ENCODE measurements around the gene LIN7C.

The LIN7C gene

GRCh38 chr11:27507557-27508322 is 1.2 kb upstream of the LIN7C start:
- DNase-seq, result no peak

DNA sequence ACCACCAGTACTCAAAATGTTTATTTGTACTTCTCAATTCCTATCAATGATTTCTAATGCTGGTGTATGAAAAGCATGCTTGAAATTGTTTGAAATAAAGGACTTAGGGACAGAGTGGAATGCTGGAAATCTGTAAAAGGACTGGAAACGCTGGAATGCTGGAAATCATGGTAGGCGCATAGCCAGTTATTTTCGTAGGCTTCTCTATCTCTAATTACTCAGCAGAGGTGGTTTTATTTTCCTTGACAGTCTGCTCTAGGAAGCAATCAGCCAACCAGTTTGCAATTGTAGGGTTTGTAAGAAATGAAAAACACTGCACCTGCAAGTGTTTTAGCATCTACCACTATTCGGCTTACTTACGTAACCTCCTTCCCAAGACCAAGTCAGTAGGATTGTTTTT is 788 bp downstream of the LIN7C start:
- DNase-seq, result no peak

- no peak for DNase-seq
These were observed 2.4 kb downstream of the LIN7C start for GRCh38 chr11:27504205-27504604.

- no peak for DNase-seq
These were observed 5.5 kb downstream of the LIN7C start for GRCh38 chr11:27501100-27501499.

GRCh38 chr11:27497911-27498310 is 8.7 kb downstream of the LIN7C start:
- DNase-seq, result no peak

DNA sequence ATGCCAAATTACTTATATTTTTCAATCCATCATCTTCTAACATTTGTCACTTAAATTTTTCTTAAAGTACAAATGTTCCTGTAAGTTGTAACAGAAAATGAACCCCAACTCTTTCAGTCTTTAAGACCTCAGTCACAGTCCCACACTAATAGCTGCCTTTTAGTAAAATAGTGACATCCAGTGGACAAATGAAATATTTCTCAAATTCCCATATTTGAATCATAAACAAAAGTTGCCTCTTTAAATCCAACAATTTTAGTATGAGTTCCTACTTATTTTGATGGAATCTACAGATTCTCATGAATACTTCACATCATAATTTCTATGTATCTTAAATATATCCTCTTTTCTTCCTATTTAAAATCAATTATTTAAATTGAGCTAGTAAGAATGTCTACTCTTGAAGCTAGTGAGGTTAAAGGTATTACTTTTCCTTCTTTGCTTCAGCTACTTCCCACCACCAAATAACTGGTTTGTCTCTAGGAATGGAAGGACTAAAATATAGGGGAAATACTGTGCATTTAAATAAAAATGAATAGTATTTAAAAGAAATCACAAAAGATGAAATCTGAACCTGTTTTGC is 9.2 kb downstream of the LIN7C start:
- no peak for DNase-seq

DNA sequence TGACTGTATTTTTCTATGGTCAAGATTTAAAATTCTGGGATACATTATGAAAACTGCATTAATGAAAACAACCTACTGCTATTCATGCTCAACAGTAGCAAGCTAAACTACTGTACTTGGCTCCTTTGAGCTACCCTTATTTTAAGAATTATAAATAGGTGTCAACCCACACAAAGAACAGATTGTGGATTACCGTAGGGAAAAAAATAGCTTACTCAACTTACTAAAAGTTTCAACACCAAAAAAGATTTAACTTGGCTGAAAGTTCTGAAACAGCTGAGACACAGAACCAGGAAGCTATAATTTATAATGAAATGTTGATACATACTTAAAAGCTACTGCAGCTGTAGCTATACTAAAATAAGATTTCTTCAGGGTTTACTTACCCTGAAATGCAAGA is 10.1 kb downstream of the LIN7C start:
- no peak for DNase-seq

- DNase-seq, result no peak
These were observed 10.8 kb downstream of the LIN7C start for GRCh38 chr11:27495710-27496300.

DNA sequence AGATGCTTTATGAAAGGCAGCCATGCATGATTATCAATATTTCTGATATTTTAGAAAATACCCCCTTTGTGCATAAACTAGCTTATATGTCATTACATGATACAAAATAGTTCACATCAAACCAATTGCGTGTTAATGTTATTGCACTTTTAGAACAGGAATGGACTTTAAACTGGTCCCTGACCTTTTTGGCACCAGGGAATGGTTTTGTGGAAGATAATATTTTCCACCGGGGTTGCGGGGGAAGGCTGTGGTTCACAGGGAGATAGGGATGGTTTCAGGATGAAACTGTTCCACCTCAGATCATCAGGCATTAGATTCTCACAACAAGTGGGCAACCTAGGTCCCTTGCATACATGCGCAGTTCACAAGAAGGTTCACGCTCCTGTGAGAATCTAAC is 17.5 kb downstream of the LIN7C start:
- DNase-seq, result no peak

DNA sequence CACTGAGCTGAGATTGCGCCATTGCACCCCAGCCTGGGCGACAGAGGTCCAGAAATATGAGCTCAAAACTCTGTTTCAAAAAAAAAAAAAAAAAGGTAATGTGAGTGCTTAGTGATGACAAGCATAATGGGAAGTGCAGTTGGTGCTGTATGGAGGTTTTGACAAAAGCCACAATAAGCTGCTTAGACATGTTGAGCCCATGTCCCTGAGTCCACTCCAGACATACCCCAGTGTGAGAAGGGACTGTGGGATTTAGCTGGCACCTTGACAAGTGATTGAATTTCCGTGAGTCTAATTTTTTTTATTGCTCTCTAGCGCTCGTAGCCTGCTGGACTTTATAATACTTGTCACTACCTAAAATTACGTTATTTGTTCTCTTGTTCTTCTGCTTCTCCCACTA is 18.9 kb downstream of the LIN7C start:
- no peak for DNase-seq

- peak; percentile 47 for DNase-seq
These were observed 20.4 kb downstream of the LIN7C start for GRCh38 chr11:27485930-27486773.

GRCh38 chr11:27482793-27483192 is 23.8 kb downstream of the LIN7C start:
- no peak for DNase-seq

- DNase-seq, result no peak
These were observed 24.6 kb downstream of the LIN7C start for GRCh38 chr11:27481992-27482391.

- no peak for DNase-seq
These were observed 28.7 kb downstream of the LIN7C start for GRCh38 chr11:27477831-27478230.

DNA sequence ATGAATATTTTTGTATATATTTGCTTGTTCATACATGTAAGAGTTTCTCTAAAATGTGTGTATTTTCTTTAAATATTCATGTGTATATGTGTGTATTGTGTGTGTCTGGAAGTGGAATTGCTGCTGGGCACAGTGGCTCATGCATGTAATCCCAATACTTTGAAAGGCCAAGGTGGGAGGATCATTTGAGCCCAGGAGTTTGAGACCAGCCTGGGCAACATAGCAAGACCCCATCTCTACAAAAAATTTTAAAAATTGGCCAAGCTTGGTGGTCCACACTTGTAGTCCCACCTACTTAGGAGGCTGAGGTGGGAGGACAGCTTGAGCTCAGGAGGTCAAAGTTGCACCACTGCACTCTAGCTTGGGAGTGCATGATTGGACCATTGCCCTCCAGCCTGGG is 29.3 kb downstream of the LIN7C start:
- DNase-seq, result no peak

DNA sequence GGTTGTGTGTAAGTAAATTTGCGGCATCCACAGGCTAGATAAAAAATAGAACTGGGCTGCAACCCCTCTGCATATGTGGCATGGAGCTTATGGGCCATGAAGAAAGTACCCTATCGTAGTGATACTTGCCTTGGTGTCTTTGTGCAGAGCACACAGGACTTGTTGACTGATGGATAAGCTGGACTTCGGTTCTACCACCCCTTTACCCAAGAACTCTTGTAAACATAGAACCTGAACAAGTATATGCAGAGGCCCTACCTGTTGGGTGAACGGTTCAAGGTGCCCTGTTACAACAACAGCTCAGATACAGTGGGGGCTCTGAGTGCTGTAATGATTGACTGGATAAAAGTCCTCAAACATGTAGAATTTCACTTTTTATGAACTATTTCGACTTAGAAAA is 30.9 kb downstream of the LIN7C start:
- no peak for DNase-seq

- DNase-seq, result no peak
These were observed 33.6 kb downstream of the LIN7C start for GRCh38 chr11:27473017-27473406.

DNA sequence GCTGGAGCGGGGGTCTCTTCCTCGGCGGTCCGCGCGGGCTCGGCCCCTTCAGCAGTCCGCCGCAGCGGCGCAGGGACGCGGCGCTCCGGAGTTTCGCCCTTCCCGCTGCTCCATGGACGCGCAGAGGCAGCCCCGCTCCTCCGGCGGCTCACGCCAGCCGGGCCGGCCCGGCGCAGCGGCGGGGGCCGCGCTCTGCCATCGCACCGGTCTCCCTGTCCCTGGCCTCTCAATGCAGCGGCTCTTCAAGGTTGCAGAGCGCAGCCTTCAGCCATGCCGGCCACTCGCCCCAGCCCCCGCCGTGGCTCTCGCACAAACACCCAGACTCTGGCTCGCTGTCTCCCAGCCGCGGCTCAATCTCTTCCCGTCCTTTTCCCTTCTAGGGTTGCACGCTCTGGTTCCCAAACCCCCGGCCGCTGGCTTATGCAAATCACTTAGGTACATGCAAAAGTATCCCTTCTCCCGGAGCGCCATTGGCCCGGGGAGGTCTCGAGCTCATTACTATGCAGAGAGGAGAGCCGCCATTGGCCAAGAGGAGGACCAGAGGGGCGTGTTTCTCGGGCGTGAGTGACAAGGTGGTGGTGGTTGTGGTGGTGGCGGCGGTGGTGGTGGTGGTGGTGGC is 34.1 kb downstream of the LIN7C start, which contains the start of gene LGR4:
Gene LGR4 (minus strand): TSS at position 393 of the 619 bp plus-strand sequence. CDS start 488 bp downstream, outside the sequence.
- DNase-seq, result peak; percentile 78

DNA sequence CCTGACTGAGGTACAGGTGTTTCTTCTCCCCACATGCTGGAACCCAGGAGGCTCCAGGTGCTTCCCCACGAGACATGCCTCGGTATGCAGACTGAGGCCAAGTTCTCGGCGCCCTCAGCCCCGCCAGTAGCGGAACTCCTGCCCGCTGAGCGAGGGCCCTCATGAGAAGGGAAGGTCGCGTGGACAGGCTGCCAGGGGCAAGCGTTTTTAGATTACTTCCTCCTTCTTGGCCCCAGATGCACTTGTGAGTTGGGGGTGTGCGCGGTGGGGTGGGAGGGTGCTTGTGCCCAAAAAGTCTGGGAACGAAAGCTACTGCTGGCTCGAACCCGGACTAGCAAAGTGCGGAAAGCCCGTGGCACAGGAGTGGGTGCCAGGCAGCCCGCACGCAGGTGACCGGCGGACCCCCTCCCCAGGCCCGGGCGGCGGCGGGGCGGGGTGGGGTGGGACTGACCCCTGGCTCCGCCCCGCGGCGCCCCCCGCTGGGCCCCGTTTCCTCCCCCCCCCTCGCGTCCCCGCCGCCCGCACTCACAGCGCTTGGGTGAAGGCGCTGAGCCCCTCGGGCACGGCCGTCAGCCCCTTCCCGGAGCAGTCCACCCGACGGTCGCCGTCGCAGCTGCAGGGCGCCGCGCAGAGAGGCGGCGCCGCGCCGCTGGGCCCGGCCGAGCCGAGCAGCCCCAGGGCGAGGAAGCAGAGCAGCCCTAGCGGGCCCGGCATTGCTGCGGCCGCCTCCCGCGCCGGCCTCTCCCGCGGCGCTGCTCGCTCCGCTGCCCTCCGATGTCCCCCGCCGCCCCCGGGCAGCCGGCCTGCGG is 34.8 kb downstream of the LIN7C start:
- peak; percentile 44 for DNase-seq

- no peak for DNase-seq
These were observed 35.6 kb downstream of the LIN7C start for GRCh38 chr11:27470826-27471588.

- no peak for DNase-seq
These were observed 36.4 kb downstream of the LIN7C start for GRCh38 chr11:27470166-27470565.
